GM21515 (cell line): ENCODE results near the gene SCAND1.

Experiments used
- ATAC-seq: cut with Tn5 transposase; IDR thresholded peaks from one replicate; pipeline ENCODE4 v1.9.1; 2021; ENCODE audit not compliant: unreplicated experiment

The SCAND1 gene

DNA sequence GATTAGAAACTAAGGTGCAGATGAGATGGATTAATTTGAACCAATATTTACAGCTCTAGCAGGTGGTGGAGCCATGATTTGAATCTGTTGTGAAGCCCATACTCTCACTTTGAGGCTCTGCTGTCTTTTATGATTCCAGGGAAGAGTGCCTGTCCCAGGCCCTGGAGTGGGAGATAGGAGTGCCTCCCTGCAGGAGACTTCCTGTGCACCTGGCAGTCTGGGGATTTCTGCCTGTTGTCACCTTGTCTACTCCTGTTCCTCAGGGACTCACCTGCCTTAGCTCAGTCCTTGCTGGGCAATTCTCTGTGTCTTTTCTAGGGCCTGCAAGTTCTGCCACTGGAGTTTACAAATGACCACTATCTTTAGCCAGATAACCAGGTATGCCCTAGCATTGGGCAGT, 46.3 kb downstream of the SCAND1 start:
- no peak for ATAC-seq

DNA sequence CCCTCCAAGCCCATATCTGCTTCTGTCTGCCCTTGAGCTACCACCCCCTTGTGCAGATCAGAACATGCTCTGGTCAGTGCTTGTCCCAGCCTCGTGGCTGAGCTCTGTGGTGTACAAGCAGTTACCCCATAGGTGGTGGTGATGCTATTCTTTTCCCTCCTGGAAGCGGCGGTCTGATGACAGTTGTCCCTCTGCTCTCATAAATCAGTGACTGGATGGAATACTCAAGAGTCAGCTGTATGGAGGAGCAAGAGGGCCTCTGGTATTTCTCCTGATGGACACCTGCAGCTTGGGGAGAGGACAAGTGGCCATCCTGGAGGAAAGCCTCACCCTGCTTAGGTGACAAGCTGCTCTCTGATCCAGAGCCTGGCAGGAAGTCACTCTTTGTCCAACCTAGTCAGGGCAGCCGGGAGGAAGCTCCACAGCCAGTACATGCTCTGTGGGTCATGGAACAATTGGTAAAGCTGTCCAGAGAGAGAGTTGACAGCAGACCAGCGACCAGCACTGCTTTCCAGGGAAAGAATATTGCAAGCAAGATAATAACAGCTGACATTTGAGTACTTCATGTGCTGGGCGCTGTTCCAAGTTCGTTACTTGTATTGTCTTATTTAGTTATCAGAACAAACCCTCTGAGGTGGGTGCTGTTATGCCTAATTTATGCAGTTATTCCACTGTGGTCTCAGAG, 47.1 kb downstream of the SCAND1 start:
- no peak for ATAC-seq

DNA sequence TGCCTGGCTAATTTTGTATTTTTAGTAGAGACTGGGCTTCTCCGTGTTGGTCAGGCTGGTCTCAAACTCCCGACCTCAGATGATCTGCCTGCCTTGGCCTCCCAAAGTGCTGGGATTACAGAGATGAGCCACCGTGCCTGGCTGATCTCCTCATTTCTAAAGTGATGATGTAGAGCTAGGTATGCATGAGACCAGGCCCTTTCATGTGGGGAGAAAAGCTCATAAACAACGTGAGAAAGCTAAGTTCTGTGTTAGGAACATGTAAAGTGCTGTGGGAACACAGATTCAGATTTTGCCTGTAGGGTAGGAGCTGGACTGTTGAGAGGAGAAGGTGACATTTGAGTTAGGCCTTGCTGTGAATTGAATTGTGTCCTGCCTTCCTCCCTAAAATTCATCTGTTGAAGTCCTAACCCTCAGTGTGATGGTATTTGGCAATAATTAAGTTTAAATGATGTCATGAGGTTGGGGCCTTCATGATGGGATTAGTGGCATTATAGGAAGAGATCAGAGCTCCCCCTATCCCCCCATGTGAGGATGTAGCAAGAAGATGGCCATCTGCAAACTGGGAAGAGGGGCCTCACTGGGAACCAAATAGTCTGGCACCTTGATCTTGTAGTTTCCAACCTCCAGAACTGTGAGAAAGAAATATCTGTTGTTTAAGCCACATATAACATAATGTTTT, 49.2 kb downstream of the SCAND1 start:
- ATAC-seq, result no peak

DNA sequence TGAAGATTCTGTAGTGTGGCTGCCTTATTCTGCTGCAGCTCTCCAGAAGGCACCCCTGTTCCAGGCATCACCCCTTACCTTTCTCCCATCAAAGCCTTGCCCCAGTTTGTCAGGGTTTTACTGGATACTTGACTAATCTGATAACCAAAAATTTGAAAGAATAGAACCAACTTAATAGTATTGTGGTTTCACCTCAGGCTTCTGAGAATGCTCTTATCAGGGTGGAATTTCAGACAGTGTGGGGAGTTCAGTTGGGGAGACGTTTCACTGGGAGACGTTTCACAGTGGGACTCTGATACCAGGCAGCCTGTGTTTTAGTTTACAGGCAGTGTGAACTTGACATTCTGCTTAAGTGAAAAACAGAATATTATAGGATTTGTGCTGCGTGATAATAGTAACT, 50.5 kb downstream of the SCAND1 start:
- ATAC-seq, result no peak
